ENCODE measurements around the gene MTNR1B. TPM values are rescaled to one million over a fixed set of nuclear protein-coding genes. Genes with fewer than 3 reads are reported as not detected.
A peak's percentile ranks its signal among the peaks of the same experiment; 100 is the strongest.

MTNR1B gene
- total RNA-seq, 3 donors from 2014 or later = not detected

- Mint-ChIP-seq H3K36me3 (ENCODE audit: insufficient read depth) (no peaks in the 10 kb centered on the region), H3K9me3 (no peaks in the 10 kb centered on the region), H3K27me3 (ENCODE audit: low read depth) (peaks cover 10% of the 10 kb centered on the region), H3K4me1 (ENCODE audit: low read depth) (no peaks in the 10 kb centered on the region), H3K4me3 (no peak overlapping the region)
- ATAC-seq (no peak), DNase-seq (no peak)
Measured at GRCh38 chr11:92964471-92964870, 5.0 kb upstream of the MTNR1B start.

GRCh38 chr11:92965196-92965595 lies 4.3 kb upstream of the MTNR1B start:
- H3K4me3 Mint-ChIP-seq = no peak overlapping the region
- no peaks in the 10 kb centered on the region for H3K9me3 Mint-ChIP-seq
- H3K27me3 Mint-ChIP-seq (ENCODE audit: low read depth) = peaks cover 14% of the 10 kb centered on the region
- no peaks in the 10 kb centered on the region for H3K36me3 Mint-ChIP-seq (ENCODE audit: insufficient read depth)
- ATAC-seq (no peak), DNase-seq (no peak)
- no peaks in the 10 kb centered on the region for H3K4me1 Mint-ChIP-seq (ENCODE audit: low read depth)

GRCh38 chr11:92967178-92967577 lies 2.3 kb upstream of the MTNR1B start:
- peaks cover 21% of the 10 kb centered on the region for H3K27me3 Mint-ChIP-seq (ENCODE audit: low read depth)
- no peaks in the 10 kb centered on the region for H3K4me1 Mint-ChIP-seq (ENCODE audit: low read depth)
- H3K36me3 Mint-ChIP-seq (ENCODE audit: insufficient read depth) = no peaks in the 10 kb centered on the region
- no peak overlapping the region for H3K4me3 Mint-ChIP-seq
- ATAC-seq (peak; percentile 46 to 57), DNase-seq (no peak)
- no peaks in the 10 kb centered on the region for H3K9me3 Mint-ChIP-seq

GRCh38 chr11:92967867-92968266 lies 1.6 kb upstream of the MTNR1B start:
- no peak for DNase-seq
- H3K27me3 Mint-ChIP-seq (ENCODE audit: low read depth) = peaks cover 25% of the 10 kb centered on the region

DNA sequence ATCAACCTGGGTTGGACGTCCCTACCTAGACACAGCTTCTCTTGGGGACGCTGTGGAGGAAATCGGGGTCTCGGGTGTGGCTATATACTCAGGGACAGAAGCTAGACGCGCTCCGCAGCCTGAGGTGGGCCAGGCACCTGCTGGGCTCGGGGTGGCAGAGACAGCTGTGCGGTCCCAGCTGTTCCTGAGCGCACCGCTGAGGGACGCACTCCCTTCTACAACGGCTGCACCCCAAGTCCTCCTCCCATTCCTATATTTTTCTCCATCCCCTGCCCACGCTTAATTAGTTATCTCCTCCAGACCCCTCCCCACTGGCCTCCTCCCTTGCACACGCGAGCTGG lies 188 bp upstream of the MTNR1B start:
- Mint-ChIP-seq H3K9me3 (no peaks in the 10 kb centered on the region), H3K36me3 (ENCODE audit: insufficient read depth) (no peaks in the 10 kb centered on the region), H3K4me3 (no peak overlapping the region), H3K4me1 (ENCODE audit: low read depth) (no peaks in the 10 kb centered on the region), H3K27me3 (ENCODE audit: low read depth) (peaks cover 31% of the 10 kb centered on the region)
- no peak for DNase-seq
- ATAC-seq = no peak

More at GRCh38 chr11:92967867-92968266, 1.6 kb upstream of the MTNR1B start:
- no peak for ATAC-seq
- no peaks in the 10 kb centered on the region for H3K4me1 Mint-ChIP-seq (ENCODE audit: low read depth)
- H3K4me3 Mint-ChIP-seq = no peak overlapping the region
- H3K9me3 Mint-ChIP-seq = no peaks in the 10 kb centered on the region
- H3K36me3 Mint-ChIP-seq (ENCODE audit: insufficient read depth) = no peaks in the 10 kb centered on the region

GRCh38 chr11:92972248-92972647 lies 2.8 kb downstream of the MTNR1B start:
- Mint-ChIP-seq H3K27me3 (ENCODE audit: low read depth) (peaks cover 29% of the 10 kb centered on the region), H3K36me3 (ENCODE audit: insufficient read depth) (no peaks in the 10 kb centered on the region), H3K4me1 (ENCODE audit: low read depth) (no peaks in the 10 kb centered on the region), H3K4me3 (no peak overlapping the region), H3K9me3 (no peaks in the 10 kb centered on the region)
- no peak for ATAC-seq
- no peak for DNase-seq

GRCh38 chr11:92975285-92975684 lies 5.8 kb downstream of the MTNR1B start:
- no peaks in the 10 kb centered on the region for H3K9me3 Mint-ChIP-seq
- H3K36me3 Mint-ChIP-seq (ENCODE audit: insufficient read depth) = no peaks in the 10 kb centered on the region
- peaks cover 17% of the 10 kb centered on the region for H3K27me3 Mint-ChIP-seq (ENCODE audit: low read depth)
- no peak for ATAC-seq
- no peak overlapping the region for H3K4me3 Mint-ChIP-seq
- no peaks in the 10 kb centered on the region for H3K4me1 Mint-ChIP-seq (ENCODE audit: low read depth)
- DNase-seq = no peak

DNA sequence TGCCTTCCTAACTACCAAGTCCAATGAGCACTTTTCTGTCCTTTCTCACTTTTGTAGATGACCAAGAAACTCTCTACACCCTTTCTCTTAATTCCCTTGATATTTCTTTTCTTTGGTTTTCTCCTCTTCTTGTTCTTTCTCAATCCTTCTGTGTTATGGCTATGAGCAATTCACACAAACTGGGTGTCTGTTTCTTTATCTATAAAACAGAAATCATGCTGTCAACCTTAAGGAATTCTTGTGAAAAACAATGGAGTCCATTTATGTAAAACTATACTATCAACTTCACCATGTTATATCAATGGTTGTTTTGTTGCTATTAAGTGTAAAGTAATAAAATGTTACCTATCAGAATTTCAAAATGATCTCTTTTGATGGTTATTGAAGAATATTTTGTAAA lies 7.2 kb downstream of the MTNR1B start:
- Mint-ChIP-seq H3K9me3 (no peaks in the 10 kb centered on the region), H3K4me1 (ENCODE audit: low read depth) (no peaks in the 10 kb centered on the region), H3K4me3 (no peak overlapping the region), H3K36me3 (ENCODE audit: insufficient read depth) (no peaks in the 10 kb centered on the region), H3K27me3 (ENCODE audit: low read depth) (peaks cover 13% of the 10 kb centered on the region)
- DNase-seq (no peak), ATAC-seq (no peak)

DNA sequence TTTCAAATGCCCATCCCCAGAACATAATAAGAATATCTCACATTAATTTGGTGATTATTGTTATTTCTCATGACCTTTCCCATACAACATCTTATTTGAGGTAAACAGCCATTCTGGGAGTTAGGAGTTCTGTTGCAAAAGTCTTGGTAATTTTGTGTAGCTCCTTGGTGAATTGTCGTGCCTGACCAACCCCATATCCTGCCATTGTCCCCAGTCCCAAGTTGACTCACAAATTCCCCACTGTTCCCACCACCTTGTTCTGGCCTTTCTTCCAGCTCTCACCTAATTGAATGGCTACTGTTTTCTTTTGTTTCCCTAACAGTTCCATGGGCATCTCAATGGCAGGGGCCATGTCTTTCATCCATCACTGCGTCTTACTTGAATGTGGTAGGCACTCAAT lies 8.0 kb downstream of the MTNR1B start:
- H3K27me3 Mint-ChIP-seq (ENCODE audit: low read depth) = peaks cover 9% of the 10 kb centered on the region
- no peaks in the 10 kb centered on the region for H3K9me3 Mint-ChIP-seq
- no peak for DNase-seq
- no peaks in the 10 kb centered on the region for H3K4me1 Mint-ChIP-seq (ENCODE audit: low read depth)
- H3K36me3 Mint-ChIP-seq (ENCODE audit: insufficient read depth) = no peaks in the 10 kb centered on the region
- ATAC-seq = no peak
- H3K4me3 Mint-ChIP-seq = no peak overlapping the region

DNA sequence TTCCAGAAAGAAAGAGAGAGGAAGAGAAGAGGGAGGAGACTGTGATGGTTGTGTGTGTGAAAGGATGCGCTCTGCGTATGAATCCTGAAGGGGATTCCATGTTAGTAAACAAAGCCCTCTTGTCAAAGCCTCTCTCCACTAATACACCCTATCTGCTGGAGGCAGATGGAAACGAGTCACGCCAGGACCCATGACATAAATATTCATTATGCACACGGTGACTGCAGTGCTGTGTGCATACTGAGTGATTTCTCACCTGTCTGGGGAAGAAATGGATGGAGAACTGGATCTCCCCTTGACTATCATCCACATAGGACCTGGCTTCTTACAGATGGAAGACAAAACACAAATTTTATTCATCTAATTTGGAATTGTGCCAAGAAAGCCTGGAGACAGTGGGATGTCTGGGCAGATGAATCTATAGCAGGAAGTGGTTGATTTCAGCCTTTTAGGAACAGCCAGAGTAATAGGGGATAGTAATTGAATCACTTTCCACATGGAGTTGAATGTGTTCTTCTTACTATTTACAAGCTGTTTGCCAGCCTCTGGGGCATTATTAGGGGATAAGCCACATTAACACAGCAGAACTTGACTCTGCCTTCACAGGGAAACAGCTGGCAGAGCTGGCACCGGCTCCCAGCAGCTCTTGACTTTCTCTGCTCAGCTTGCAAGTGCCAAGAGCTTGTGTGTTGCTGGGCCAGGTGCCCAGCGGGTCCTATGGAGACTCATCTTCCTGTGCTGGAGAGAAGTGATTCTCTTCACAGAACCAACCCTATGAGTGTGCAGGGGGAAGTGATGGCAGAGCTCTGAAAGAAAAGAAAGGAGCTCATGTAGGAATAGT lies 9.0 kb downstream of the MTNR1B start:
- Mint-ChIP-seq H3K4me1 (ENCODE audit: low read depth) (no peaks in the 10 kb centered on the region), H3K4me3 (no peak overlapping the region), H3K27me3 (ENCODE audit: low read depth) (peaks cover 1% of the 10 kb centered on the region), H3K9me3 (no peaks in the 10 kb centered on the region), H3K36me3 (ENCODE audit: insufficient read depth) (no peaks in the 10 kb centered on the region)
- DNase-seq (no peak), ATAC-seq (no peak)

DNA sequence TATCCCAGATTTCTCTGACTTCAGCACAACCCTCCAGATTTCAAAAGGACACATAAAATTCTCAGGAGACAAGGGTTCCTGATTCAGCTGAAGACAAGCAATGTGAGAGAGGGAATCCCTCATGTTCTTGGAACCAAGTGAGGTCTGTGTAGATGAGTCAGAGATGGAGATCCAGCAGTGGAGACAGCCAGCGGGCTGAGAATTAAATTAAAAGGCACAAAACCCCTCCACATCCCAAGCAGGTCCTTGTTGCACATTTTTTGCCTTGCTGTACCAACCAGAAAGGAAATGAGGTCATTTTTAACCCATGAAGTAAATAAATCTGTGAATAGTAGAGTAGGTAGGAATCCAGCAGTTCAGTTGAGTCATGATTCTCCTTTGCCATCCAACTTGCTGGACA lies 9.7 kb downstream of the MTNR1B start:
- DNase-seq (no peak), ATAC-seq (no peak)
- Mint-ChIP-seq H3K9me3 (no peaks in the 10 kb centered on the region), H3K4me3 (no peak overlapping the region), H3K36me3 (ENCODE audit: insufficient read depth) (no peaks in the 10 kb centered on the region), H3K4me1 (ENCODE audit: low read depth) (no peaks in the 10 kb centered on the region), H3K27me3 (ENCODE audit: low read depth) (no peaks in the 10 kb centered on the region)

GRCh38 chr11:92980312-92980711 lies 10.9 kb downstream of the MTNR1B start:
- Mint-ChIP-seq H3K9me3 (no peaks in the 10 kb centered on the region), H3K36me3 (ENCODE audit: insufficient read depth) (no peaks in the 10 kb centered on the region), H3K4me3 (no peak overlapping the region), H3K27me3 (ENCODE audit: low read depth) (no peaks in the 10 kb centered on the region), H3K4me1 (ENCODE audit: low read depth) (no peaks in the 10 kb centered on the region)
- ATAC-seq (no peak), DNase-seq (no peak)

GRCh38 chr11:92981508-92982043 lies 12.1 kb downstream of the MTNR1B start:
- no peak for ATAC-seq
- no peaks in the 10 kb centered on the region for H3K4me1 Mint-ChIP-seq (ENCODE audit: low read depth)
- no peaks in the 10 kb centered on the region for H3K36me3 Mint-ChIP-seq (ENCODE audit: insufficient read depth)
- no peak overlapping the region for H3K4me3 Mint-ChIP-seq
- no peak for DNase-seq
- no peaks in the 10 kb centered on the region for H3K27me3 Mint-ChIP-seq (ENCODE audit: low read depth)
- no peaks in the 10 kb centered on the region for H3K9me3 Mint-ChIP-seq

GRCh38 chr11:92986585-92986984 lies 17.1 kb downstream of the MTNR1B start:
- H3K36me3 Mint-ChIP-seq (ENCODE audit: insufficient read depth) = no peaks in the 10 kb centered on the region
- H3K27me3 Mint-ChIP-seq (ENCODE audit: low read depth) = no peaks in the 10 kb centered on the region
- no peak for ATAC-seq
- H3K4me1 Mint-ChIP-seq (ENCODE audit: low read depth) = no peaks in the 10 kb centered on the region
- no peak for DNase-seq
- no peak overlapping the region for H3K4me3 Mint-ChIP-seq
- H3K9me3 Mint-ChIP-seq = no peaks in the 10 kb centered on the region

- no peaks in the 10 kb centered on the region for H3K4me1 Mint-ChIP-seq (ENCODE audit: low read depth)
- H3K36me3 Mint-ChIP-seq (ENCODE audit: insufficient read depth) = no peaks in the 10 kb centered on the region
- ATAC-seq = no peak
Measured at GRCh38 chr11:92993004-92993403, 23.6 kb downstream of the MTNR1B start.

More at GRCh38 chr11:92993004-92993403, 23.6 kb downstream of the MTNR1B start:
- peaks cover 3% of the 10 kb centered on the region for H3K9me3 Mint-ChIP-seq
- no peak overlapping the region for H3K4me3 Mint-ChIP-seq
- DNase-seq = no peak
- no peaks in the 10 kb centered on the region for H3K27me3 Mint-ChIP-seq (ENCODE audit: low read depth)
